Keratinocyte (primary cell): ENCODE results near the gene UROD. TPM values are rescaled to one million over a fixed set of nuclear protein-coding genes. Genes with fewer than 3 reads are reported as not detected.

ENCODE experiments used
- DNase-seq: peaks from one replicate; pipeline ENCODE4 v3.0.0-alpha.2; 2011; ENCODE audit warnings: low read depth, missing footprints, low spot score
- FAIRE-seq: peaks from 2 replicates; lab custom pipeline; 2011; peaks lifted over from hg19 to GRCh38; lab: Jason Lieb, UNC
- H2AFZ ChIP-seq: 2 replicates; pipeline ENCODE4 v1.6.0; 2012; ENCODE audit warnings: low read length, control low read depth, inconsistent platforms; ENCODE audit not compliant: control insufficient read depth
- H3K27ac ChIP-seq: 2 replicates; pipeline ENCODE4 v1.5.1; 2011; ENCODE audit warnings: low read length; ENCODE audit not compliant: control insufficient read depth, insufficient read depth
- H3K27me3 ChIP-seq: 3 replicates; pipeline ENCODE4 v1.6.0; 2011; ENCODE audit warnings: low read length; ENCODE audit not compliant: control insufficient read depth, insufficient read depth; ENCODE audit errors: extremely low read depth
- H3K36me3 ChIP-seq, 2 experiments: 2 replicates in 1 of 2; 3 replicates in 1 of 2; pipeline ENCODE4 v1.5.1; 2011; ENCODE audit warnings: low read length in 2 of 2, mild to moderate bottlenecking in 1 of 2; ENCODE audit not compliant: control insufficient read depth in 2 of 2, insufficient read depth in 2 of 2; ENCODE audit errors: extremely low read depth in 1 of 2
- H3K4me1 ChIP-seq: 3 replicates; pipeline ENCODE4 v1.5.1; 2011; ENCODE audit warnings: low read length; ENCODE audit not compliant: control insufficient read depth, insufficient read depth; ENCODE audit errors: extremely low read depth
- H3K4me2 ChIP-seq: 3 replicates; pipeline ENCODE4 v1.6.0; 2011; ENCODE audit warnings: low read depth, low read length; ENCODE audit not compliant: control insufficient read depth, insufficient read depth; ENCODE audit errors: extremely low read depth
- H3K4me3 ChIP-seq, 3 experiments: fragments of 200-600 bp in 1 of 3; sonication (generic) in 1 of 3; 2 replicates in 2 of 3; 3 replicates in 1 of 3; pipeline ENCODE4 v1.5.1; 2011 to 2016; ENCODE audit warnings: low read length in 3 of 3, mild to moderate bottlenecking in 3 of 3, control low read depth in 2 of 3, inconsistent platforms in 1 of 3, low read depth in 1 of 3, mixed read lengths in 1 of 3, mixed run types in 1 of 3, moderate library complexity in 1 of 3; ENCODE audit not compliant: control insufficient read depth in 2 of 3, insufficient read depth in 2 of 3; ENCODE audit errors: extremely low read depth in 1 of 3
- H3K79me2 ChIP-seq: 2 replicates; pipeline ENCODE4 v1.6.0; 2012; ENCODE audit warnings: low read length; ENCODE audit not compliant: control insufficient read depth, insufficient read depth
- H3K9ac ChIP-seq: 3 replicates; pipeline ENCODE4 v1.6.0; 2011; ENCODE audit warnings: low read length; ENCODE audit not compliant: control insufficient read depth, insufficient read depth; ENCODE audit errors: extremely low read depth
- H3K9me1 ChIP-seq: 3 replicates; pipeline ENCODE4 v1.6.0; 2011; ENCODE audit warnings: low read length; ENCODE audit not compliant: control insufficient read depth, insufficient read depth; ENCODE audit errors: extremely low read depth
- H3K9me3 ChIP-seq: 2 replicates; pipeline ENCODE4 v1.5.1; 2012; ENCODE audit warnings: low read depth, low read length; ENCODE audit not compliant: control insufficient read depth
- H4K20me1 ChIP-seq: 3 replicates; pipeline ENCODE4 v1.6.0; 2011; ENCODE audit warnings: low read length; ENCODE audit not compliant: control insufficient read depth, insufficient read depth; ENCODE audit errors: extremely low read depth
- CTCF ChIP-seq, 3 experiments: IDR thresholded peaks in 1 of 3; conservative IDR thresholded peaks in 1 of 3; optimal IDR thresholded peaks in 1 of 3; 2 replicates in 2 of 3; 3 replicates in 1 of 3; pipeline versions ENCODE3 to v1.5.1; 2011; ENCODE audit warnings: low read length in 3 of 3, mild to moderate bottlenecking in 3 of 3, moderate library complexity in 2 of 3, control low read depth in 1 of 3, inconsistent platforms in 1 of 3; ENCODE audit not compliant: insufficient read depth in 2 of 3; ENCODE audit errors: extremely low read depth in 1 of 3
- EZH2 ChIP-seq: IDR thresholded peaks from one replicate; pipeline ENCODE4 v1.6.1; 2012; ENCODE audit warnings: inconsistent platforms, mild to moderate bottlenecking, low read length, moderate library complexity
- dilution Hi-C: fragments of 300-500 bp; cut with MboI; formaldehyde crosslinking; loops from one replicate; pipeline ENCODE4 v1.7.0; 2020; ENCODE audit warnings: low sequenced_read_pairs; ENCODE audit not compliant: extremely low pct_ligation_motif_present
- polyA plus RNA-seq, 5 experiments: library from polyadenylated mRNA; depleted of rRNA in 3 of 5; stranded (reverse) in 3 of 5; stranded (forward) in 1 of 5; unstranded in 1 of 5; fragments of >200 nt; gene quantifications; 1 replicate in 1 of 5; 2 replicates in 3 of 5; 3 replicates in 1 of 5; pipeline versions ENCODE4 v1.2.1 to v1.2.3, GENCODE V29; 2011 to 2012; ENCODE audit warnings: missing spikeins in 2 of 5, low read depth in 1 of 5, low replicate concordance in 1 of 5

Gene UROD
- polyA plus RNA-seq, 1 donor (not counting 4 experiments of a cell fraction or from before 2014, with no cell fraction given) = 157 TPM

GRCh38 chr1:45065083-45065482 is 53.0 kb downstream of the UROD start:
- Histone ChIP-seq H3K9me1 (no peaks in the 10 kb centered on the region), H3K9ac (no peak overlapping the region), H3K27ac (no peak overlapping the region), H3K4me1 (no peaks in the 10 kb centered on the region), H4K20me1 (no peaks in the 10 kb centered on the region), H3K4me3 (no peak overlapping the region), H3K27me3 (no peaks in the 10 kb centered on the region), H3K36me3 (no peaks in the 10 kb centered on the region), H3K9me3 (no peaks in the 10 kb centered on the region), H3K4me2 (no peak overlapping the region), H2AFZ (no peak overlapping the region), H3K79me2 (no peaks in the 10 kb centered on the region)
- no peak for TF ChIP-seq CTCF (optimal IDR thresholded peaks at IDR 0.05 in 1 of 3, IDR thresholded peaks at IDR 0.05 in 1 of 3, conservative IDR thresholded peaks at IDR 0.05 in 1 of 3; ENCODE audit: extremely low read depth in 1 of 3, insufficient read depth in 2 of 3, low read length in 3 of 3)
- TF ChIP-seq EZH2 = no peak
- no peak for DNase-seq
- dilution Hi-C loops = no loop called here
- FAIRE-seq = no peak

Other genes with a start within 250 kb of the UROD start
- gene RPS8, start 236.7 kb upstream of the UROD start, polyA plus RNA-seq = 1,764 to 2,149 TPM (median 1,890 TPM) in 3 replicates
- 0.07 to 0.14 TPM (median 0.13 TPM) in 3 replicates for gene BEST4, start 224.1 kb upstream of the UROD start, polyA plus RNA-seq
- gene PLK3, start 211.9 kb upstream of the UROD start, polyA plus RNA-seq = 30.6 to 34.0 TPM (median 33.5 TPM) in 3 replicates
- not detected in 3 replicates for gene DYNLT4, start 204.9 kb upstream of the UROD start, polyA plus RNA-seq
- gene BTBD19, start 203.7 kb upstream of the UROD start, polyA plus RNA-seq = 2.2 to 3.9 TPM (median 2.9 TPM) in 3 replicates
- gene PTCH2, start 169.0 kb upstream of the UROD start, polyA plus RNA-seq = 0.01 to 0.19 TPM (median 0.03 TPM) in 3 replicates
- gene EIF2B3, start 25.7 kb upstream of the UROD start, polyA plus RNA-seq = 29.3 to 46.7 TPM (median 35.2 TPM) in 3 replicates
- 28.1 to 38.2 TPM (median 34.9 TPM) in 3 replicates for gene HECTD3, start 930 bp upstream of the UROD start, polyA plus RNA-seq
- 0.03 to 0.06 TPM in 2 of 3 replicates, not detected in the other for gene ZSWIM5, start 194.4 kb downstream of the UROD start, polyA plus RNA-seq